A172 (cell line): Measurements from ENCODE around the gene VAC14. TPM values are rescaled to one million over a fixed set of nuclear protein-coding genes. Genes with fewer than 3 reads are reported as not detected.

Source experiments
- DNase-seq: peaks from one replicate; pipeline ENCODE4 v3.0.0-alpha.2; 2015; ENCODE audit warnings: low spot score
- total RNA-seq: library from RNA; depleted of rRNA; stranded (reverse); fragments of >200 nt; shearing (Covaris generic); gene quantifications from 2 replicates; pipeline ENCODE4 v1.2.3, GENCODE V29; 2014

The VAC14 gene
- total RNA-seq, 1 experiment from 2014 or later: 58.8 TPM

DNA sequence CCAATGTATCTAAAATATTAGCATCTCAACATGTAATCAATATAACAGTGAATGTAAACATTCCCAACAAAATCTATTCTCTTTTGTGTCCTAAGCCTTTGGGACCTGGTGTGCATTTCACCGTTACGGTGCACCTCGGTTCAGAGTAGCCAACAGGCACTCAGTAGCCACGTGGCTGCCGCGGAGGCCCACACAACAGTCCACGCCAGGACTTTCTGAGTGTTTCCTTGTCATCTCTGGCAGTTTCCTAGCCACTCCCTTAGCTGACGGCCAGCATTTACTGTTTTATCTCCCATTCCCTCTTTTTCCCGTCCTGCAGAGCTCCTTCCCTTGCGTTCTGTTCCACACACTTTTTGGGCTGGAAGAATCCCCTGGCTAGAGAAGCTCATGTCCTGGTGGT, 36.3 kb downstream of the VAC14 start:
- DNase-seq: no peak

DNA sequence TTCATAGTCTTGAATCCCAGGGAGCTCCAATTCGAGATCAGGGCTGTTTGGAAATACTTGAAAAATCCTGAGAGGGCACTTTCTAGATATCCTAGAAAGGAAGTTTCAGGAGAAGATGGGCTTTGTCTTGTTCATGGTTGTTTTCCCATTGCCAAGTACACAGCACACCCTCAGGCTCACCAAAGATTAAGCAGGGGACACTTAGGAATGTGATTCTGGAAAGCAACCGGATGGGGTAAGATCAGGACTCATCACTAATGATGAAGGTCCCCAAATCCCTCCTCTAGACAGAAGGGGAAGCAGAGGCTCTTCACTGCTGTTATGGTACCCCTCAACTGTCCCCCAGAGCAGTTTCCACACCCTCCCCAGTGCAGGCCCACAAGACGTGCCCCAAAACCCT, 40.7 kb downstream of the VAC14 start:
- no peak for DNase-seq

DNA sequence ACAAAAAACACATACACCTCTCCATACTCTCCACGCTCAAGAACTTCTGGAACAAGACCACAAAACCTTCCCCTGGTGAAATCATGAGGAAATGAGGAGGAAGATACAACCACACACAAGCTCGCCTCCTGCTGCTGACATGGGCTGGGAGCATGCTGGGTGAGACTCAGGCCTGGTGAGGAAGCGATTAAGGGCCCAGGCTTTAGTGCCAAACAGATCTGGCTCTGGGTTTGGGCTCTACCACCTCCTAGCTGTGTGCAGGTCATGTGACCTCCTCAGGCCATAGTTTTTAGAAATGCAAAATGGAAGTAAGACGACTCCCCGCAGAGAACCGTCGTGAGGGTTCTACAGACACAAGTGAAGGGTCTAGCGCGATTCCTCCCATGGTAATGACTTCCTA, 41.3 kb downstream of the VAC14 start:
- DNase-seq: no peak

DNA sequence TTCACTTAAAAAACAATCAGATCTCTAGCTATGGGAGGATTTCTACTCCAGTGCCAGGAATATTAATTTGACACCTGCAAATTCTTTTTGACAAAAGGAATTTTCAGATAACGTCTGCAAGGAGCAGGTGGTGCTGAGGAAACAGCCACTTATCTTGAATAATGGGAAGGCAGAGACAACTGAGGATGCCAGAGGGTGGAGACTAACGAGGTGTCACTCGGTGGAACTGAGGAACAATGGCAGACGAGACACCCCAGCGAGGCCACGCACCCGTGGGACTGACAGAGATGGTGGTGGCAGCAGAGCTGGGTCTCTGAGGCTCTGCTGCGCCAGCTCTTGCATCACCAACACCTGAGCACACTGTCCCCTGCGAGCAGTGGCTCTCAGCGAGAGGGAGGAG, 42.2 kb downstream of the VAC14 start:
- DNase-seq: no peak

DNA sequence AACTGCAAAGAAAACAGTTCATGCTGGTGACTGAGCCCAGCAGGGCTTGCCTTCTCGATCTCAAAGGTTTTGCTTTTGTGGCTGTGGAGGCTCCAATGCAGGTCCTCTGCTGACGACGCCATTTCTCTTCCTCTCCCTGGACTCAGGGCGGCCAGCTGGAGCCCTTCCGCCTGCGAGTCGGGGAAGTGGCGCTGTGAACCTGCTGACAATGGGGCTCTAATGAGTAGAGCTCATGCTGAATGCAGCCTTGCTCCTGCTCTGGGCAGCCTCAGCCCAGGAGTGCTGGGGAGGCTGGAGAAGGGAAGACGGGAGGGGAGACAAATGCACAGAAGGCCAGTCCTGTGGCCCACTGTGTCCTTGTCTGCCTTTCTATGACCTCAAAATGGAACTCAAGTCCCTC, 43.8 kb downstream of the VAC14 start:
- DNase-seq: no peak

DNA sequence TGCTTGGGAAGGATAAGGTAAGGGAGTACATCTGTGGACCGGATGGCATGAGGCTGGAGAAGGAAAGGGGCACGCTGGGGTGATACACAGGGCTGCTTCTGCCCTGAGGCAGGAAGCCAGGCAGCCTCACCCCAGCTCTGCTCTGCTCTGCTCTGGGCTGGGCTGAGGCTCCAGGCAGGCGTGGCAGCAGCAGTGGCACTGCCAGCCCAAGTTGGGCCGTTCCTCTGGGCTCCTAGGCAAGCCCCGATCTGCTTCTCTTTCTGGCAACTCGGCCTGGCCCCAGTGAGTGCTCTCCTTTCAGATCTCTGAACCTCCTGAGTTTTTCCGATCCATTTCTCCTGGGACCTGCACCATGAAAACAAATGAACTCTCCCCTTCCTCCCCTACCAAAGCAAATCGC, 44.9 kb downstream of the VAC14 start:
- no peak for DNase-seq

DNA sequence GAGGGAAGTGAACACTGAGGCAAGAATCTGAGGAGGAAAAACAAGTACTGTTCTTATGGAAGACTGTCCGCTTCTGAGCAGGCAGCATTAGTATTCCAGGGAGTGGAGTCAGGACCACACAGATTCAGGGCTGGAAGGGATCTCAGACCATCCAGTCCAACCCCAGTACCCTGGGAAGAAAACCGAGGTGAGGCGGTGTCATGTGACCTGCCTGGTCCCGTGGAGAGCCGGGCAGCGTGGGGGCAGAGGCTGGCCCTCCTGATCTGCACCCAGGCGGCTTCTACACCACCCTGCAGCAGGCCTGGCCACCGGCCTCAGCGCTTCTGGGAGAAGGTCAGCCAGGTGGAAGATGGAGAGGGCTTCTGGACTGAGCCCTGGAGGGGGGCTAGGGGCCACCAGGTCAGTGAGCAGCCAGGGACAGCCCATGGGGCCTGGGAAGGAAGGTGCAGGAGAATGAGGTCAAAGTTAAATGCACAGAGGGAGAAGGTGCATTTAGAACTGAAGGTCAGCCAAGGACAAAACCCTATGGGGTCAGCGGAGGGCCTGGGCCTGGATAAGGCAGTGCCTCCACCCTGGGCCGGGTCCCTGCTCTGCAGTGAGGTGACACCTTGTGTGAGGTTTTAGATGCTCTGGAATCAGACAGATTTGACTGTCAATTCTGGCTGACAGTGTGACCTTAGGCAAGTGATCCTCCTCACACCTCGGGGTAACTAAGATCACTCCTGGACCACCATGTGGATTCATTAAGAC, 45.9 kb downstream of the VAC14 start:
- no peak for DNase-seq

DNA sequence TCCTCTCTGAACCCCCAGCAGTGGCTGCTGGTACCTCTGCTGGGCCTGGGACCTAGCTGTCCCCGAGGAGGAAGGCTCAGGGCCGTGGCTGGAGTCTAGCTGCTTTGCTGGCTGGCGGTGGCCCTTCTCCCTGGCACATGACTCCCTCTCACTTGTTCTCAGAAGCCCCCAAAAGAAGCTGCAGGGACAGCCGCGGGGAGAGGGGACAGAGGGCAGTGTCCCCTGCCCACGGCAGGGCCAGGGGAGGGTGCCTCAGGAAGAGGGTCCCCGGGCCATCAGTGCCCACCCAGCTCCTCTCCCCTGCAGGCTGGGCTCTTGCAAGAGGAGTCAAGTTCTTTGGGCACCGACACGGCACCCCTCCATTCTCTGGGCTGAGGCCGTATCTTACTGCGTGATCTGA, 46.6 kb downstream of the VAC14 start:
- DNase-seq: no peak

DNA sequence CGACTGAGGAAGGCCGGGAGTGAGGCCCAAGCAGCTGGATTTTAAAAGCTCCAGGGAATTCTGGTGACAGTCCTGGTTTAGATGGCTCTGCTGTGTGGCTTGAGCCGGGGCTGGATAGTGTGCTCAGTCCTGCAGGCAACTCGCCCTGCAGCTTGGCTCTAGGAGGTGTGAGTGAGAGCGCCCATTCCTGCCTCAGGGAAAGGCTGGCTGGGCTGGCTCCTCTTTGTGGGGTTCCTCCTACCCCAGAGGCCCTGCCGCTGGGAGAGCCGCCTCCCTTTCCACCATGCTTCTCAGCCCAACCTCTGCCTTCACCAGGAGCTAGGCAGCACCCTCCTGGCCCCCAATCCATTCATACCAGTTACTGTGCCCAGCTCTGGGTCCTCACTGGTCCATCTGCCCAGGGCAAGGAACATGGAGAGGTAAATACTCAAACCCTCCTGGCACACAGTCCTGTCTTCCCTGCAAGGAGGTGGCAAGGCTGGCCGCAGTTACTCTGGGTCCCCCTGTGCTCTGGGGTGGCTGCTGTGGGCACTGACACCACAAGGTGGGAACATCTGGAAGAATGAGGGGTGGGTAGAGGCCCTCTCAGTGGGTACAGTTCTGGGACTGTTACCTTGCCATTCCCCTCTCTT, 47.1 kb downstream of the VAC14 start:
- no peak for DNase-seq

DNA sequence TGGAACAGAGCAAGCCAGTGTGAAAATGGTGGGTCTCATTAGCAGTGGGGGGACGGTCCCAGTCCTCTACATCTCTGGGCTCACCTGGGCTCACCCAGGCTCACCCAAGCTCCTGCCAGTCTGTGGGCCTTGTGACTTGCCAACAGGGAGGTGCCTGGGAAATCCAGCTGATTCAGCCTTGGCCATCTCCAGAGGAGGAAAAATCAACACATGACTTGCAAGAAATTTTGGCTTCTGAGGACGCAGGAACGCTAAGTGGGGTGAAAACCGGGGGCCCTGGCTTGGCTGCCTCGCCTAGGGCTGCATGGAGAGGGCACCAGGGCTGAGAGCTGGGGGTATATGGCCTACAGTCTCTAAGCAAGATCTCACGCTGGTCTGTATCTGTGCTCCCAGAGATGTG, 47.7 kb downstream of the VAC14 start:
- DNase-seq: no peak

DNA sequence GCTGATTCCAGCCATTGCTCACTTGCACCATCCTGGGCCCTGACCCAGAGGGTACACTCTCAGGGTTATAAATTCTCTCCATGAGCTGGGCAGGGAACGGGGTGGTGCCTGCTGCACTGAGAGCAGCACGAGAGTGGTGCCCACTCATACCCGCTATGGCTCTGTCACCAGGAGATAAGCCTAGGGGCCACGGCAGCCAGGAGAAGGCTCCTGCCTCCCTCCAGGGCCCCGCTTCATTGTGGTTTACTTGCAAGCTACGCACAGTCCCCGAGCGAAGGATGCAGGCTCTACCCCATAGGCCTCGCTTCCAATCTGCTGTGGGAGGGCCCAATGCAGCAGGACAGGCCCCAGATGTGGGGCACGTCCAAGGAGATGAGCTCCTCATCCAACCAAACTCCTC, 48.5 kb downstream of the VAC14 start:
- no peak for DNase-seq

DNA sequence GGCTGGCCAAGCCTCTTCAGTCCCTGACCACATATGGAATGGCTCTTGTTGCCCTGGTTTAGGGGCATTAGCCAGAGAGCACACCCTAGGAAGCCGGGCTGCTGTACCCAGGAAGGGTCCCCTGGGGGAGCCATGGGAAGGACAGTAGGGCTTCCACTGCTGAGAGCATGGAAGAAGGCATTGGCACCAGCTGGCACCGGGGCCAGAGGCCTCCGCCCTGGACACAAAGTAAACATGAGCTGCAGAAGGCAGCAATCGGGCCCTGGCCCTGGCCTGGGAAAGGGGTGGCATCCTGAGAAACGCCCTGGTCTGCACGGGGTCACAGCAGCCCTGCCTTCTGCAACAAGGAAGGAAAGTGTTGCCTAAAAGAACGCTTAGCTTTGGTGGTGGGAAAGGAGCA, 49.4 kb downstream of the VAC14 start:
- DNase-seq: no peak

DNA sequence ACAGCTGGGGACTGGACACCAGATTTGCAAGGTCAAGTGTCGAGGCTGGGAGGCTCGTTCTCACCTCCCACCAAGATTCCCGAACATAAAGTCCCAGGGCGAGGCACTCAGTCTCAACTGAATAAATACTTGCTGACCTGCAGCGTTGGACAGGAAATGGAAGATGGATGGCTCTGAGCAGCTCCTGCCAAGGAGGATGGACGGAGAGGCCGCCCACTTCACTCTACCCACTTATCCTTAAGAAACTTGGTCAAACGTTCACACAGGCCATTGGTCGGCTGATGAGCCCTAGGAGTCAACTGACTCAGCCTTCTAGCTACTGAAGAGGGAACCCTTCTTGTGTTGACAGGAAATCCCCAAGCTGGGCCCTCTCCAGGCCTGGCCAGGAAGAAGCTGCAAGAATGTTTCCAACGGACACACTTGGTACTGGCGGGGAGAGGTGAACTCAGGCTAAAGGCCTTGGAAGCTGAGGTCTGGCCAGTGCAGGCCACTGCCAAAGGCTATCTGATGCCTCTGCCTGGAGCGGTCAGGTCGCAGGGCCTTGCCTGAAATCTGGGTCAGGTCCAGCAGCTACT, 50.0 kb downstream of the VAC14 start:
- peak; percentile 100 for DNase-seq

DNA sequence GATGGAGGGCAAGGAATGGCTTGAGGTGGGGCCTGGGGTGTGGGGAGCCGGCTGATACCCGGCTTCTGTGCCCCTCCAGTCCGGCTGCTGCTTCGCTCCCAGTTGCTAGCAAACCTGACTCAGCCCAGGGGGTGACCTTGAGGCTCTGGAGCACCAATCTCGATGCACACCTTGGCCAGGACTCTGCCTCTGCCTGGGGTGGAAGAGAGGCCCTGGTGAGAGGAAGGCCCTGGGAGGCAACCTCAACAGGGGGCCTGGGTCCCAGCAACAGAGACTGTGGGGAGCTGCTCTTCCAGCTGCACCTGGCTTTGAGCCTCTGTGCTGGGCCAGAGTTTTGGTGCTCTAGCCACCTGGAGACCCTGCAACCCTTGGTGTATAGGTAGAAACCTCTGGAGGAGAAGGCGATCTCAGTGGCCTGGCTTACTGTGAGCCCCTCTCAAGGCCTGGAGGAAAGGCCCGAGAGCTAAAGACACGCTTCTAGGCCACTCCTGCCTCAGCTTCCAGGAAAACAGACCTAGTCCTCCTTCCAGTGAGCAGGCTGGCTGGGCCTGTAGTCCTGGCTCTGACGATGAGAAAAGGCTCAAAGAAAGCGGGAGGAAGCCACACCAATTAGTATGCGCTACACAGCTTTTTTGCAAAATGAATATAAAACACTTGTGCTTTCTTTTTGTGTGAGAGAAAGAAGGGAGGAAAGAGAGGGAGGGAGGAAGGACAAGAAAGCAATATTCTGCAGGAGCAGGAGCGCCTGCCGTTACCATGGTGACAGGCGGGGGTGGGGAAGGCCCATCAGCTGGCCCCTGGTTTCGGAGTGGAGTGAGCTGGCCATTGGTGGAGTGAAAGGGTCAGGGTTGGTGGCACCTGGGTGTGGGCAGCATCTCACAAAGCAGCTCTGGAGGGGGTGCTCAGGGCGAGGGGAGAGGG, 51.0 kb downstream of the VAC14 start:
- DNase-seq: peak; percentile 74

DNA sequence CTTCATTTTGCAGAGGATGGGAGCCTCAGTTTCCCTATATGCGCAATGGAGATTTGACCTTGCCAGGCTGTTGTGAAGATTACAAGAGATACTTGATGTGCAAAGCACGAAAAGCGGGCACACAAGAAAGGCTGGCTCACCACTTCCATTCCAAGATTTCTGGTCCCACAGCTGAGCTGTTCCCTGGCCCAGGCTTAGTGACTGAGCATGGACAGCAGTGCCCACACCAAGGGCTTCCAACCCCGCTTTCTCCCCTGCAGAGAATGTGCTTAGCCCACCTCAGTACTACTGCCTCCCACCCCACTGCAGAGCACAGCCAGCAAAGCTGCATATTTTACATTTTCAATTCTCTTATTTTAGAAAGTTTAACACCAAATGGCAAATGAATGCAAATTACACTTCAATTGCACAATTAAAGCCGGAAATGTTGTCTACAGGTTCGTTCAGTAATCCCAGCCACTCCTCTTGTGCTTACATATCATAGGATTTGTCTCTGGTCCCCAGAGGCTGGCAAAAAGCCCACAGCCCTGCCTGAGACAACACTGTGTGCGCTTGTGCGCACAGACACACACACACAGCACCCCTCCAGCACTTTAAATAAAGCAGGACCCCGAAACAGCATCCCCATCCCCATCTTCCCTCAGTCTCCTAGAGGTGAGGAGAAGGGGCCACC, 51.8 kb downstream of the VAC14 start:
- no peak for DNase-seq

DNA sequence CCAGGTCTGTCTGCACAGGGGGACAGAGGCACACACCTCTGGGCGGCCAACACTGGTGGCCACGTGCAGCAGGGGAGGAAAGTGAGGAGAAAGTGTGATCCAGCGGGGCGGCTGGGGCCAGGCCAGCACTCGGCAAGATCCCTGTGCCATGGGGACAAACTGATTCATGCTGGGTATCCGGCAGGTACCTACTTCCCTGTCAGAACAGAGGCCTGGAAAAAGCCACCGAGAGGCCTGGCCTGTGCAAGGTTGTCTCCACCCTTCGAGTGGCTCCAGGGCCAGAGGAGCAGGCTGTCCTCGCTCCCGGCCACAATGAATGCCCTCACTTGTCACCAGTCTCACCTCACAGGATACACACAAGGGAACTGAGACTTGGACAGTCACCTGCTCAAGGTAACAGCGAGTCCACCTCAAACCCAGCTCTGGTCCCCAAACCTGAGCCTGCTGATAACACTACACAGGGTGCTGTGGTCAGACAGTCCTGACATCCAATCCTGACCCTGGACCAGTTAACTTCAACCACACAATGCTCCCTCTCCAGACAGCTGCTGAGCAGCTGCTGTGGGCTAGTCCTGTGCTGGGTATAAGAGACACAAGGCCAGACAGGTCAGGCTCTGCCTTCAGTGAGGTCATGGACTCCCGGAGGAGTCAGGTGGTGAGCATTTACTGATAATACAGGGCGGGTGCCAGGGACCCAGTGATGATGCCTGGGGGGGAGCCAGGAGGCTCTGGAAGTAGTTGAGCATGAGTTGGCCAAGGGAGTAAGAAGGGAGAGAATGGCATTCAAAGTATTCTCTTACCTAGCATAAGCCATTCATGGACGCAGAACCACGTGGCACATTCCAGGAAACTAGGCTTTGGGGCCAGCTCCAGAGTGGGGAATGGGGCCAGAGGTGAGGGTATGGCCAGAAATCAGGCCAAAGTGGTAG, 53.0 kb downstream of the VAC14 start:
- peak; percentile 94 for DNase-seq

DNA sequence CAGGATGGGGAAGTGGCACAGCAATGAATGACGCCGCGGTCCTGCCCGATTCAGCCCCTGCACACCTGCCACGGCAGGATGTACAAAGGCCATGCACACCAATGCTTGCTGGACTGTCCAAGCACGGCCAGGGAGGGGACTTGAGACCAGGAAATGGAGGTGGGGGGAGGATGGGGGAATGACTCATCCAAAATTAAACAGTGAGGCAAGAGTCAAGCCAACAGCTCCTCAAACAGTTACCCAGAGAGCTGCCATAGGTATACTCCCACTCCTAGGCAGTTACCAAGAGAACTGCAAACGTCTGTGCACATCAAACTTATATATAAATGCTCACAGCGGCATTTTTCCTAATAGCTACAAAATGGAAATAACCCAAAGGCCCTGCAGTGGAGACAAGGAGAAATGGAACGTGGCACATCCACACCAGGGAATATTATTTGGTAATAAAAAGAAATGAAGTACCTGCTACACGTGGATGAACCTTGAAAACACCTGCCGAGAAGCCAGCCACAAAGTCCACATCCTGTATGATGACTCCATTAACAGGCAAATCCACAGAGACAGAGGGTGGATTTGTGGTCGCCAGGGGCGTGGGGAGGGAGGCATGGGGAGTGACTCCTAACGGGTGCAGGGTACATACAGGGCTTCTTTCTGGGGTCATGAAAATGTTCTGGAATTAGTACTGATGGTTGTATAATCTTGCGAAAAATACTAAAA, 54.1 kb downstream of the VAC14 start:
- DNase-seq: peak; percentile 98

DNA sequence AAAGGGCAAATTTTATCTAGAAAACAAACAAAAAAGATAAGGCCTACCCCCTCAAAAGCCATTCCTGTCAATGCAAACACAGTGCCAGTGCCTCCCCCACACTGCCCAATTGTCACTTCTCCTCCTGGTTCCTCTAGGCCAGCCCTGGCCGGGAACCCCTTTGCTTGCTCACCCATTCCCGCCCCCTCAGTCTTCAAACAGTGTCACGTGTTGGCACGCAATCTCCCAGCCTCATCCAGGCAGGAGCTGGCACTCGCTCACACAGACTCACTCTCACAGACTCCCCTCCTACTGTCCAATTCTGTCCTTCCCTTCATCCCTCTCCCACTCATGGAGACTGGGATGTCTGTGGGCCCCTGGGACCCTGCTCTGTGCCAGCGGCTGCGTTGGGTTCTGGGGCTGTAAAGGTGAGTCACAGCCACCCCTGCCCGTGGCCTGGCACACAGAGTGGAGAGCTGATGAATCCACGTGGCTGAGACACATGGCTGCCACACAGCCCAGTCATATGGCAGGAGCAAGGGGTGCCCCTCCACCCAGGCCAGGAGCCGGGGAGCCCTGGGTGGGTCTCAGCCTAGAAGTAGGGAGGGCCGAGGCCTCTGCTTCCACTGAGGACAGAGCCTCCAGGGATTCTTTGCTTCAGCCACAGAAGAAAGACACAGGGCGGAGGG, 54.8 kb downstream of the VAC14 start:
- DNase-seq: peak; percentile 87

DNA sequence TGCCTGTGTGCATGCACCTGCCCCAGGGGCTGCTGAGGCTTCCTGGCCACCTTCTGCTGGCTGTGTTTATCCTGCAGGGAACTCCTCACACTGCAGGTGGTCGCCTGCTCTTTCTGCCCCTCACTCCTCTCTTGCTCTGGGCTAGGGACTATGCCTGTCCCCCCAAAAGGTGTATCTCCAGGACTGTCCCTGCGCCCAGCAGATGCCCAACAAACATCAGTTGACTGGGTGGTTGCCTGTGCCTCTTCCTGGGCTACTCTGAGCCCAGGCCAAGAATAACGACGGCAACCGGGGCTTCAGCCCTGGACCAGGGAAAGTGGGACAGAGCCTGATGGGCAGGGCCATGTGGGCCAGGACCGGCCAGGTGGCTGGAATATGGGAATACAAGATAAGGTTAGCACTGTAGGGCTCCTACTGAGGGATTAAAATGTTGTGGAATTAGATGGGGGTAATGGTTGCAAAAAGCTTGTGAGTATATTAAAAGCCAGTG, 55.4 kb downstream of the VAC14 start:
- DNase-seq: no peak
